ENCODE data around the gene MN1.

- TF ChIP-seq GATA2 (IDR thresholded peaks at IDR 0.05; ENCODE audit: low read depth, low read length) (no peak), GATA3 (IDR thresholded peaks at IDR 0.05; ENCODE audit: low read depth, low read length) (no peak)
These were observed 42.7 kb upstream of the MN1 start for GRCh38 chr22:27844256-27844655.
